ENCODE data around the gene HRG. TPM values are rescaled to one million over a fixed set of nuclear protein-coding genes. Genes with fewer than 3 reads are reported as not detected.

Gene HRG
- total RNA-seq, 1 experiment from 2014 or later = not detected

GRCh38 chr3:186719945-186720739 lies 54.3 kb downstream of the HRG start:
- no peaks in the 10 kb centered on the region for H3K27me3 Mint-ChIP-seq (ENCODE audit: low read depth)
- no peak overlapping the region for H3K14ac ChIP-seq (ENCODE audit: insufficient read depth, low read length)
- no peak overlapping the region for H3K4me3 Mint-ChIP-seq
- H2BK20ac ChIP-seq (ENCODE audit: low read depth, low read length, poor library complexity, severe bottlenecking) = no peak overlapping the region
- no peaks in the 10 kb centered on the region for H3K79me2 ChIP-seq (ENCODE audit: insufficient read depth, low read length)
- no peaks in the 10 kb centered on the region for H4K20me1 ChIP-seq (ENCODE audit: control insufficient read depth, insufficient read depth, insufficient read length)
- H2BK5ac ChIP-seq (ENCODE audit: insufficient read length, low read length) = no peak overlapping the region
- no peaks in the 10 kb centered on the region for H3K23me2 ChIP-seq (ENCODE audit: insufficient read length, low read depth, low read length, poor library complexity, severe bottlenecking)
- no peak overlapping the region for H3T11ph ChIP-seq (ENCODE audit: low read length)
- H3K27ac ChIP-seq (ENCODE audit: insufficient read length, low read depth, low read length) = no peak overlapping the region
- H3K4me2 ChIP-seq (ENCODE audit: insufficient read depth, insufficient read length, low read length) = no peak overlapping the region
- H4K5ac ChIP-seq (ENCODE audit: insufficient read length, low read depth, low read length) = no peak overlapping the region
- no peak overlapping the region for H2AFZ ChIP-seq (ENCODE audit: low read length)
- no peak overlapping the region for H2BK120ac ChIP-seq (ENCODE audit: low read depth, low read length, poor library complexity, severe bottlenecking)
- no peak overlapping the region for H3K18ac ChIP-seq (ENCODE audit: insufficient read length, low read depth, low read length)
- no peak overlapping the region for H4K8ac ChIP-seq (replicated peaks; ENCODE audit: insufficient read length, low read depth, low read length)
- H3K9me3 ChIP-seq (ENCODE audit: control insufficient read depth, low read depth, low read length) = no peaks in the 10 kb centered on the region
- no peak overlapping the region for H2BK12ac ChIP-seq (ENCODE audit: insufficient read length, low read depth, low read length)
- DNase-seq = no peak
- no CpG with 5 or more reads among the region's 7 CpGs for WGBS (ENCODE audit: extremely low coverage, insufficient read length, low lambda C conversion rate)
- H2AK5ac ChIP-seq (ENCODE audit: insufficient read length, low read length) = no peak overlapping the region
- H3K4me1 Mint-ChIP-seq = peaks cover 5 to 8% of the 10 kb centered on the region in 2 experiments
- no peak overlapping the region for H3K56ac ChIP-seq (ENCODE audit: insufficient read length, low read depth, low read length)
- no peak overlapping the region for H2BK15ac ChIP-seq (ENCODE audit: low read depth, low read length)
- H3K9me3 Mint-ChIP-seq = no peaks in the 10 kb centered on the region
- no peak overlapping the region for H3K4ac ChIP-seq (ENCODE audit: low read depth, low read length)
- no peak for TF ChIP-seq CTCF (conservative IDR thresholded peaks at IDR 0.05)
- H3K79me1 ChIP-seq (ENCODE audit: insufficient read depth, low read depth, low read length, poor library complexity, severe bottlenecking) = no peaks in the 10 kb centered on the region
- no peak overlapping the region for H4K91ac ChIP-seq (ENCODE audit: insufficient read length, low read depth, low read length)
- H3K4me1 ChIP-seq (ENCODE audit: insufficient read depth, low read length) = no peaks in the 10 kb centered on the region
- no peak overlapping the region for H3K9ac ChIP-seq (ENCODE audit: extremely low read depth, insufficient read length, low read length)
- no peaks in the 10 kb centered on the region for H3K36me3 Mint-ChIP-seq (ENCODE audit: insufficient read depth in 1 of 3, low read depth in 3 of 3)
- no peaks in the 10 kb centered on the region for H3K27me3 ChIP-seq (ENCODE audit: insufficient read depth, low read length)
- no peak overlapping the region for H3K23ac ChIP-seq (ENCODE audit: insufficient read length, low read depth, low read length)
- no peak overlapping the region for H3K27ac Mint-ChIP-seq

Measured in H9 (cell line).